Measurements from ENCODE around the gene ANKRD34A. TPM values are rescaled to one million over a fixed set of nuclear protein-coding genes. Genes with fewer than 3 reads are reported as not detected.

ANKRD34A gene
- total and polyA plus RNA-seq, 2 of the 13 experiments (the other 11 are each of a cell fraction or from before 2014, with no cell fraction given), result 0.05 to 0.07 TPM

GRCh38 chr1:145960468-145961108, 3.8 kb downstream of the ANKRD34A start (continued):
- TF ChIP-seq GATAD1 (CRISPR knock-in tag; IDR thresholded peaks at IDR 0.05), result peak; percentile 62; the same call in 1 of the 2 replicates
- no peak for TF ChIP-seq JARID2 (CRISPR knock-in tag; IDR thresholded peaks at IDR 0.05; ENCODE audit: insufficient replicate concordance)
- peak; percentile 47; the same call in 1 of the 2 replicates for TF ChIP-seq BRD4 (CRISPR knock-in tag; IDR thresholded peaks at IDR 0.05)
- TF ChIP-seq IRF2 (CRISPR knock-in tag; IDR thresholded peaks at IDR 0.05), result peak; percentile 47; the same call in 1 of the 2 replicates
- peak; percentile 71 for TF ChIP-seq HNRNPLL (IDR thresholded peaks at IDR 0.05; ENCODE audit: low read depth, low read length, poor library complexity, severe bottlenecking)
- TF ChIP-seq HDAC1 (CRISPR knock-in tag; IDR thresholded peaks at IDR 0.05), result peak; percentile 74
- TF ChIP-seq ZNF691 (CRISPR knock-in tag; IDR thresholded peaks at IDR 0.05; ENCODE audit: borderline replicate concordance, low read depth), result peak; percentile 30; the same call in 1 of the 2 replicates
- TF ChIP-seq NFATC3 (CRISPR knock-in tag; IDR thresholded peaks at IDR 0.05), result no peak
- peak; percentile 49 for TF ChIP-seq NR2C2 (CRISPR knock-in tag; IDR thresholded peaks at IDR 0.05; ENCODE audit: borderline replicate concordance)
- peak; percentile 60 for TF ChIP-seq PHF8 (CRISPR knock-in tag; IDR thresholded peaks at IDR 0.05)
- TF ChIP-seq TAF1 (CRISPR knock-in tag; IDR thresholded peaks at IDR 0.05), result peak; percentile 60; the same call in 1 of the 2 replicates
- no peak for TF ChIP-seq TBP (CRISPR knock-in tag; IDR thresholded peaks at IDR 0.05)
- TF ChIP-seq ZNF18 (CRISPR knock-in tag; IDR thresholded peaks at IDR 0.05; ENCODE audit: insufficient replicate concordance), result peak; percentile 53
- peak; percentile 10; the same call in 1 of the 2 replicates for TF ChIP-seq ZNF768 (CRISPR knock-in tag; IDR thresholded peaks at IDR 0.05)
- TF ChIP-seq THAP11 (CRISPR knock-in tag; IDR thresholded peaks at IDR 0.05), result no peak
- no peak for TF ChIP-seq RORA (CRISPR knock-in tag; IDR thresholded peaks at IDR 0.05)
- TF ChIP-seq ZNF773 (CRISPR knock-in tag; IDR thresholded peaks at IDR 0.05; ENCODE audit: borderline replicate concordance), result peak; percentile 35; the same call in 1 of the 2 replicates
- TF ChIP-seq JUND (CRISPR knock-in tag; IDR thresholded peaks at IDR 0.05), result 0 out of 2 replicates have a peak, but pooled peaks have one; percentile 8
- peak; percentile 48; the same call in 1 of the 2 replicates for TF ChIP-seq ZNF414 (CRISPR knock-in tag; IDR thresholded peaks at IDR 0.05)
- TF ChIP-seq ZNF225 (CRISPR knock-in tag; IDR thresholded peaks at IDR 0.05), result peak; percentile 71; the same call in 1 of the 2 replicates
- TF ChIP-seq GABPB1 (CRISPR knock-in tag; IDR thresholded peaks at IDR 0.05), result peak; percentile 77
- TF ChIP-seq ZSCAN5A (CRISPR knock-in tag; IDR thresholded peaks at IDR 0.05; ENCODE audit: borderline replicate concordance), result no peak
- peak; percentile 41; the same call in 1 of the 2 replicates for TF ChIP-seq KLF12 (CRISPR knock-in tag; IDR thresholded peaks at IDR 0.05; ENCODE audit: borderline replicate concordance)
- peak; percentile 51; the same call in 1 of the 2 replicates for TF ChIP-seq PITX1 (CRISPR knock-in tag; IDR thresholded peaks at IDR 0.05)
- peak; percentile 37; the same call in 1 of the 2 replicates for TF ChIP-seq MAX (IDR thresholded peaks at IDR 0.05)
